WTC11 (cell line): Measurements from ENCODE around the gene TERB2.
"Not testable (repeated sequence)": the region's sequence is repeated elsewhere in the genome, so short reads cannot be mapped to it uniquely, and the experiment has no call there.

ENCODE experiments used
- ESRRA ChIP-seq: sonication (generic); formaldehyde crosslinking; IDR thresholded peaks from 2 replicates; pipeline ENCODE4 v1.8.1; 2022; ENCODE audit warnings: mild to moderate bottlenecking, missing genetic modification reagents, borderline replicate concordance
- NFYB ChIP-seq: sonication (generic); formaldehyde crosslinking; conservative IDR thresholded peaks from 2 replicates; pipeline ENCODE4 v1.8.0; 2022; ENCODE audit warnings: low read depth, missing genetic modification reagents
- TCF7 ChIP-seq: sonication (generic); formaldehyde crosslinking; IDR thresholded peaks from 2 replicates; pipeline ENCODE4 v1.8.0; 2022; ENCODE audit warnings: mild to moderate bottlenecking, low read depth, missing genetic modification reagents, moderate library complexity
- TF ChIP-seq, protein P1 (sequence below): fragments of 200-600 bp; IDR thresholded peaks from 2 replicates; pipeline ENCODE4 v1.8.0; 2022; ENCODE audit warnings: antibody characterized with exemption
- TF ChIP-seq, protein P2 (sequence below): sonication (generic); formaldehyde crosslinking; IDR thresholded peaks from 2 replicates; pipeline ENCODE4 v1.8.1; 2023; ENCODE audit warnings: mild to moderate bottlenecking, missing genetic modification reagents, moderate library complexity
- TF ChIP-seq, protein P3 (sequence below): sonication (generic); formaldehyde crosslinking; IDR thresholded peaks from 2 replicates; pipeline ENCODE4 v1.8.0; 2023; ENCODE audit warnings: missing genetic modification reagents, mild to moderate bottlenecking, borderline replicate concordance
- TF ChIP-seq, protein P4 (sequence below): sonication (generic); formaldehyde crosslinking; IDR thresholded peaks from 2 replicates; pipeline ENCODE4 v1.8.1; 2023; ENCODE audit warnings: mild to moderate bottlenecking, missing genetic modification reagents, moderate library complexity
- TF ChIP-seq, protein P5 (sequence below): sonication (generic); formaldehyde crosslinking; IDR thresholded peaks from 2 replicates; pipeline ENCODE4 v1.8.1; 2023; ENCODE audit warnings: mild to moderate bottlenecking, moderate library complexity, missing genetic modification reagents

DNA sequence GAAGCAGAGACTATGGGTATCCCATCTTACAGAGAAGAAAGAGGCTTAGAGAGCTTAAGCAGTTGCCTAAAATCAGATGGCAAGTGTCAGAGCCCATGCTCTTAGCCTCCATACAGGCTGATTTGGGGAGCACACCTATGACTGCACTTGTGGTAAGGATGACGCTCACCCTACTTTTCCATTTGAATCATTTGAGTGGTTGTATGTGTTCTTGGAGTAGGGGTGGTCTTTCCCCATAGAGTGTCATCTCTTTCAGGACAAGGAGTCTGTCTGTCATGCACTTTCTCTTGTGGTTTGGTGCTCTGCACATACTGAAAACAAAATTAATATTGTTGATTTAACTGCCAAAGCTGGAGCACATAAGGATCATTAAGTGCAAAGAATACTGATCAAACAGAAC lies 31.2 kb downstream of the TERB2 start:
- TF ChIP-seq, protein P1, sequence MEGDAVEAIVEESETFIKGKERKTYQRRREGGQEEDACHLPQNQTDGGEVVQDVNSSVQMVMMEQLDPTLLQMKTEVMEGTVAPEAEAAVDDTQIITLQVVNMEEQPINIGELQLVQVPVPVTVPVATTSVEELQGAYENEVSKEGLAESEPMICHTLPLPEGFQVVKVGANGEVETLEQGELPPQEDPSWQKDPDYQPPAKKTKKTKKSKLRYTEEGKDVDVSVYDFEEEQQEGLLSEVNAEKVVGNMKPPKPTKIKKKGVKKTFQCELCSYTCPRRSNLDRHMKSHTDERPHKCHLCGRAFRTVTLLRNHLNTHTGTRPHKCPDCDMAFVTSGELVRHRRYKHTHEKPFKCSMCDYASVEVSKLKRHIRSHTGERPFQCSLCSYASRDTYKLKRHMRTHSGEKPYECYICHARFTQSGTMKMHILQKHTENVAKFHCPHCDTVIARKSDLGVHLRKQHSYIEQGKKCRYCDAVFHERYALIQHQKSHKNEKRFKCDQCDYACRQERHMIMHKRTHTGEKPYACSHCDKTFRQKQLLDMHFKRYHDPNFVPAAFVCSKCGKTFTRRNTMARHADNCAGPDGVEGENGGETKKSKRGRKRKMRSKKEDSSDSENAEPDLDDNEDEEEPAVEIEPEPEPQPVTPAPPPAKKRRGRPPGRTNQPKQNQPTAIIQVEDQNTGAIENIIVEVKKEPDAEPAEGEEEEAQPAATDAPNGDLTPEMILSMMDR: not testable (repeated sequence)
- TF ChIP-seq, protein P2, sequence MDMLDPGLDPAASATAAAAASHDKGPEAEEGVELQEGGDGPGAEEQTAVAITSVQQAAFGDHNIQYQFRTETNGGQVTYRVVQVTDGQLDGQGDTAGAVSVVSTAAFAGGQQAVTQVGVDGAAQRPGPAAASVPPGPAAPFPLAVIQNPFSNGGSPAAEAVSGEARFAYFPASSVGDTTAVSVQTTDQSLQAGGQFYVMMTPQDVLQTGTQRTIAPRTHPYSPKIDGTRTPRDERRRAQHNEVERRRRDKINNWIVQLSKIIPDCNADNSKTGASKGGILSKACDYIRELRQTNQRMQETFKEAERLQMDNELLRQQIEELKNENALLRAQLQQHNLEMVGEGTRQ (CRISPR knock-in tag): not testable (repeated sequence)
- TF ChIP-seq, protein P3, sequence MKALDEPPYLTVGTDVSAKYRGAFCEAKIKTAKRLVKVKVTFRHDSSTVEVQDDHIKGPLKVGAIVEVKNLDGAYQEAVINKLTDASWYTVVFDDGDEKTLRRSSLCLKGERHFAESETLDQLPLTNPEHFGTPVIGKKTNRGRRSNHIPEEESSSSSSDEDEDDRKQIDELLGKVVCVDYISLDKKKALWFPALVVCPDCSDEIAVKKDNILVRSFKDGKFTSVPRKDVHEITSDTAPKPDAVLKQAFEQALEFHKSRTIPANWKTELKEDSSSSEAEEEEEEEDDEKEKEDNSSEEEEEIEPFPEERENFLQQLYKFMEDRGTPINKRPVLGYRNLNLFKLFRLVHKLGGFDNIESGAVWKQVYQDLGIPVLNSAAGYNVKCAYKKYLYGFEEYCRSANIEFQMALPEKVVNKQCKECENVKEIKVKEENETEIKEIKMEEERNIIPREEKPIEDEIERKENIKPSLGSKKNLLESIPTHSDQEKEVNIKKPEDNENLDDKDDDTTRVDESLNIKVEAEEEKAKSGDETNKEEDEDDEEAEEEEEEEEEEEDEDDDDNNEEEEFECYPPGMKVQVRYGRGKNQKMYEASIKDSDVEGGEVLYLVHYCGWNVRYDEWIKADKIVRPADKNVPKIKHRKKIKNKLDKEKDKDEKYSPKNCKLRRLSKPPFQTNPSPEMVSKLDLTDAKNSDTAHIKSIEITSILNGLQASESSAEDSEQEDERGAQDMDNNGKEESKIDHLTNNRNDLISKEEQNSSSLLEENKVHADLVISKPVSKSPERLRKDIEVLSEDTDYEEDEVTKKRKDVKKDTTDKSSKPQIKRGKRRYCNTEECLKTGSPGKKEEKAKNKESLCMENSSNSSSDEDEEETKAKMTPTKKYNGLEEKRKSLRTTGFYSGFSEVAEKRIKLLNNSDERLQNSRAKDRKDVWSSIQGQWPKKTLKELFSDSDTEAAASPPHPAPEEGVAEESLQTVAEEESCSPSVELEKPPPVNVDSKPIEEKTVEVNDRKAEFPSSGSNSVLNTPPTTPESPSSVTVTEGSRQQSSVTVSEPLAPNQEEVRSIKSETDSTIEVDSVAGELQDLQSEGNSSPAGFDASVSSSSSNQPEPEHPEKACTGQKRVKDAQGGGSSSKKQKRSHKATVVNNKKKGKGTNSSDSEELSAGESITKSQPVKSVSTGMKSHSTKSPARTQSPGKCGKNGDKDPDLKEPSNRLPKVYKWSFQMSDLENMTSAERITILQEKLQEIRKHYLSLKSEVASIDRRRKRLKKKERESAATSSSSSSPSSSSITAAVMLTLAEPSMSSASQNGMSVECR: not testable (repeated sequence)
- TF ChIP-seq, protein P4, sequence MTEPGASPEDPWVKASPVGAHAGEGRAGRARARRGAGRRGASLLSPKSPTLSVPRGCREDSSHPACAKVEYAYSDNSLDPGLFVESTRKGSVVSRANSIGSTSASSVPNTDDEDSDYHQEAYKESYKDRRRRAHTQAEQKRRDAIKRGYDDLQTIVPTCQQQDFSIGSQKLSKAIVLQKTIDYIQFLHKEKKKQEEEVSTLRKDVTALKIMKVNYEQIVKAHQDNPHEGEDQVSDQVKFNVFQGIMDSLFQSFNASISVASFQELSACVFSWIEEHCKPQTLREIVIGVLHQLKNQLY (CRISPR knock-in tag): not testable (repeated sequence)
- TF ChIP-seq, protein P5, sequence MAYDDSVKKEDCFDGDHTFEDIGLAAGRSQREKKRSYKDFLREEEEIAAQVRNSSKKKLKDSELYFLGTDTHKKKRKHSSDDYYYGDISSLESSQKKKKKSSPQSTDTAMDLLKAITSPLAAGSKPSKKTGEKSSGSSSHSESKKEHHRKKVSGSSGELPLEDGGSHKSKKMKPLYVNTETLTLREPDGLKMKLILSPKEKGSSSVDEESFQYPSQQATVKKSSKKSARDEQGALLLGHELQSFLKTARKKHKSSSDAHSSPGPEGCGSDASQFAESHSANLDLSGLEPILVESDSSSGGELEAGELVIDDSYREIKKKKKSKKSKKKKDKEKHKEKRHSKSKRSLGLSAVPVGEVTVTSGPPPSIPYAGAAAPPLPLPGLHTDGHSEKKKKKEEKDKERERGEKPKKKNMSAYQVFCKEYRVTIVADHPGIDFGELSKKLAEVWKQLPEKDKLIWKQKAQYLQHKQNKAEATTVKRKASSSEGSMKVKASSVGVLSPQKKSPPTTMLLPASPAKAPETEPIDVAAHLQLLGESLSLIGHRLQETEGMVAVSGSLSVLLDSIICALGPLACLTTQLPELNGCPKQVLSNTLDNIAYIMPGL (CRISPR knock-in tag): not testable (repeated sequence)
- not testable (repeated sequence) for TF ChIP-seq NFYB; TCF7 (CRISPR knock-in tag); ESRRA
